ENCODE measurements around the gene RBP7.
"Not testable (repeated sequence)": the region's sequence is repeated elsewhere in the genome, so short reads cannot be mapped to it uniquely, and the experiment has no call there.

The RBP7 gene

DNA sequence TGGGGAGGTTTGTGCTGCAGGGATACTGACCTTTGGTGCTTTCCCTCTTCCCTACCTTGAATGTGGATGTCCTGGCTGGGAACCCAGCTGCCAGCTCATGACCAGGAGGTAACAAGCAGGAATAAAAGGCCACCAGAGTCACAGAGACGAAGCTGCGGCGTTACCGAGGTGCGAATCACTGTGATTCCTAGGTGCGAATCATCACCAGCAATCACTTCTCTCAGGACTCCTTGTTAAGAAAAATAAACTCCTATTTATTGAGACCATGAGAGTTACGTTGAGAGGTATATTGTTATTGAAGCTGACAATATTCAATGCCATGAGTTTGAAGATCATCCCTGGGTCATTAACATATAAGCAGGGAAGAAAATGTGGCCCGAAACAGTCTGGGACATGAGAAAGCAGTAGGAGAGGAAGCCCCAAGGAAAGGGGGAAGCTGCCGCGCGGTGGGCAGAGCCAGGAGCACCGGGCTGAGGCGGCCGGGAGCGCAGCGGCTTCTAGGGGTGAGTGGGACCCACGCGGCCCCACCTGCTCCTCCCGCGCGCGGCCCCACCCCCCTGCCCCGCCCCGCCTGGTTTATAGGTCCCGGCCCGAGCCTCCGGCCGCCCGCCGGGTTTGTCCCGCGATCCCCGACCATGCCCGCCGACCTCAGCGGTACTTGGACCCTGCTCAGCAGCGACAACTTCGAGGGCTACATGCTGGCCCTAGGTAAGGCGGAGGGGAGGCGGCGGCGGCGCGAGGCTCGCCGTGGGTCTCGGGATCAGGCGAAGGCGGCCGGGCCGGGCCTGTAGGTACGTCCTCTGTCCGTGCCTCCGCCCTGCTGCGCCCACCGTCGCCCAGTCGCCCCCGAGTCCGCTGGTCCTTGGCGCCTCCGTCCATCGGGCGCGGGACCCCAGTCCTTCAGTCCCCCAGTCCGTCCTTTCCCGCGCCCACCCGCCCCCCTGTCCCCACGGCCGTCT, at the start of gene RBP7:
Gene RBP7, plus strand, starts transcription at position 605 of the 959 bp plus-strand sequence. Its CDS starts 31 bp downstream, at position 636.
- DNase-seq (ENCODE audit: low read depth, low spot score): no peak

GRCh38 chr1:9957726-9958125, 39.3 kb upstream of the RBP7 start:
- DNase-seq (ENCODE audit: low read depth, low spot score): no peak

- no peak for DNase-seq (ENCODE audit: low read depth, low spot score)
Measured at GRCh38 chr1:9960011-9960410, 37.0 kb upstream of the RBP7 start.

GRCh38 chr1:9960706-9961562, 36.1 kb upstream of the RBP7 start:
- no peak for DNase-seq (ENCODE audit: low read depth, low spot score)

DNA sequence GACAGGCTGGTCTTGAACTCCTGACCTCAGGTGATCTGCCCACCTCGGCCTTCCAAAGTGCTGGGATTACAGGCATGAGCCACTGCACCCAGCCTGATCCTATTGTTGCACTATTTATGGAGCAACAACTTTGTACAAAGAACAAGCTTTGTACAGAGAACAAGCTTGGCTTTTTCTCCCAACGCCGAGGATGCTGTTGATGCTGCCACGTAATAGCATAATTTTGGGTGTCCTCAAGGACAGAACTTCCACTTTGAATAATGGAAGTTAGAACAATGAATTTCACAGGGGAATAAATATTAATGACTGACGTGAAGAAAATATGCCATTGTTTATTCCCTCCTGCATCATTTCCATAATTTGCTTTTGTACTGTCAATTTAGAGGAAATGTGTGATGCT, 12.8 kb upstream of the RBP7 start:
- DNase-seq (ENCODE audit: low read depth, low spot score): no peak

DNA sequence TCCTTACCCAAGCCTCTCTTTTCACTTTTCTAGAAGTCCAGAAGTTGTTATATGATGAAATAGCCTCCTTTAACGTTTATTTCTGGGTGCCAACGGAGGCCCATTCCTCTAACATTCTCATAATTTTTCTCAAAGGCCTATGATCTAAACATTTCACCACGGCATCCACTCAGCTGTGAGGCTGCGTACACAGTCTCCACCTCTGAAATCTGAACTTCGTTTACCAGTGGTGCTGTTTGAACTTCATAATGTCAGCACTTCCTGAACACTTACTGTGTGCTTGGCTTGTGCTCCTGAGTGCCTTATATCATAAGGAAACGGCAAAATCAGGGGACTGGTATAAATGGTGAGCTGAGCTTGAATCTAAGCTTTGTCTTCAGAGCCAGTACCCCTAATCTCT, 12.0 kb upstream of the RBP7 start:
- DNase-seq (ENCODE audit: low read depth, low spot score): no peak

DNA sequence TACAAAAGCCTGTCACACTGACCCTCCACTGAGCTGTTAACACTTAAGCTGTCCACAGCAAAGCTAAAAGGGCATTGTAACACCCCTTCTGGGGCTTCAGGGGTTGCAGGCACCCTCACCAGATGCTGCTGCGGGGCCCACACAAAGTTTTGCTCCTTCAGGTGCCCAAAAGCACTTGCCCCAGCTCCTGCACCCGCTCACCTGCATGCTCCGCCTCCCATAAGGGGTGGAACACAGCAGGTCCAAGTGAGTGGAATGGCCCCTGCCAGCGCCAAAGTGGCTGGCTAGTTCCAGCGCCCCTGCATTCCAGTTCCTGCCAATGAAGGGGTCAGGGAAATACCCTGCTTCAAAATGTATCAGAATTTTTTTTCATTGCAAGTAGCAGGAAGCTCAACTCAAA, 7.3 kb upstream of the RBP7 start:
- DNase-seq (ENCODE audit: low read depth, low spot score): no peak

GRCh38 chr1:9990944-9991343, 6.1 kb upstream of the RBP7 start:
- no peak for DNase-seq (ENCODE audit: low read depth, low spot score)

DNA sequence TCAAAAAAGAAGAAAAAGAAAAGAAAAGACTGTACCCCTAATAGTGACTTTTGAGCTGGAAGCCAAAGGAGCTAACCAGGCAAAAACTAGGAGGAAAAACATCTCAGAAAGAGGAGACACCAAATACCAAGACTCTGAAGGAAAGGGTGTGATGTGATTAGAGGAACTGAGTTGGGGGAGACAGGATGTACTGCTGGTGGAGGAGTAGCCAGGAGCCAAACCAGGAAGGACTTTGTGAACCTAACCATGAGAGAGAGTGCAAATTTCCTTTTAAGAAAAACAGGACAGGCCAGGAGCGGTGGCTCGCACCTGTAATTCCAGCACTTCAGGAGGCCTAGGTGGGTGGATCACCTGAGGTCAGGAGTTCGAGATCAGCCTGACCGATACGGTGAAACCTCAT, 4.1 kb upstream of the RBP7 start:
- DNase-seq (ENCODE audit: low read depth, low spot score): no peak

- DNase-seq (ENCODE audit: low read depth, low spot score): no peak
Measured at GRCh38 chr1:9993561-9994075, 3.4 kb upstream of the RBP7 start.

DNA sequence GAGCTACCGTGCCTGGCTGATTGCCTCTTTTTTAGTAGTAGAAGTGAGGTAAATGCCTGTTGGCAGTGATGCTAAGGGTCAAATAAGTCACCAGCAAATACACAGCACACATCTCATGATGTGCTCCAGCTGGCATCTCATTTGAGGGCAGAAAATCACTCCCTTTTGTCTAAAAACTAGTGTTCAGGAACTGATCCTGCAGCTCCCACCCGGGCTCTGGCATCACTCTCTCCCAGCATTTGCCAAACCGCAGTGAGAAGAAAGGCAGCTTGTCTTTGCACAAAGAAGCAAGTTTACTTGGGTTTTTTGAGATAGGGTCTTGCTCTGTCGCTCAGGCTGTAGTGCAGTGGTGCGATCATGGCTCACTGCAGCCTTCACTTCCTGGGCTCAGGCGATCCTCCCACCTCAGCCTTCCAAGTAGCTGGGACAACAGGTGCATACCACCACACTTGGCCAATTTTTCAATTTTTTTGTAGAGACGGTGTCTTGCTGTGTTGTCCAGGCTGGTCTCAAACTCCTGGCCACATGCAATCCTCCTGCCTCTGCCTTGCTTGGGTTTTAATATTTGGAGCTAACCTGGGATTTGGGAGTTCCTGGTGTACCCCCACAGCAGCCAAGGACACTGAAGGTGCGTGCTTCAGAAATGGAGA, 4.1 kb downstream of the RBP7 start:
- DNase-seq (ENCODE audit: low read depth, low spot score): no peak

DNA sequence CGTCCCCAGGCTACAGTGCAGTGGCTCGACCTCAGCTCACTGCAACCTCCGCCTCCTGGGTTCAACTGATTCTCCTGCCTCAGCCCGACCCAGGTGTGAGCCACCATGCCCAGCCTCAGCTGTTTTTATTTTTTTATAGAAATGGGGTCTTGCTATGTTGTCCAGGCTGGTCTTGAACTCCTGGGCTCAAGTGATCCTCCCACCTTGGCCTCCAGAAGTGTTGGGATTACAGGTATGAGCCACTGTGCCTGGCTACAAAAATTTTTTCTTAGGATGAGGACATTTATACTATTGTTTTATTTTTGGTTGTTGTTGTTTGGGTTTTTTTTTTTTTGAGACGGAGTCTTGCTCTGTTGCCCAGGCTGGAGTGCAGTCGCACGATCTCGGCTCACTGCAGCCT, 8.2 kb downstream of the RBP7 start:
- not testable (repeated sequence) for DNase-seq (ENCODE audit: low read depth, low spot score)

DNA sequence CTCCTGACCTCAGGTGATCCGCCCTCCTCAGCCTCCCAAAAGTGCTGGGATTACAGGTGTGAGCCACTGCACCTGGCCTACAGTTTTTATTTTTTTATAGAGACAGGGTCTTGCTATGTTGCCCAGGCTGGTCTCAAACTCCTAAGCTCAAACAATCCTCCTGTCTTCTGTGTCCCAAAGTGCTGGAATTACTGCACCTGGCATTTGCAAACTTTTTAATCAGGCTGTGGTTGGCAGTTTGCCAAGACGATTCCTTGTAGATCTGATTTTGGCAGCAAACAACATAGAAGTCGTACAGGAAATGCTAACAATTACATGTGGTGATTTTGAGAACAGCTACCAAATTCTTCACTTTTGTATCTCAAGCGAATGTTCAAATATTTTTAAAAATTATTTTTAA, 10.1 kb downstream of the RBP7 start:
- no peak for DNase-seq (ENCODE audit: low read depth, low spot score)

- DNase-seq (ENCODE audit: low read depth, low spot score): no peak
Measured at GRCh38 chr1:10014016-10014415, 17.0 kb downstream of the RBP7 start.

DNA sequence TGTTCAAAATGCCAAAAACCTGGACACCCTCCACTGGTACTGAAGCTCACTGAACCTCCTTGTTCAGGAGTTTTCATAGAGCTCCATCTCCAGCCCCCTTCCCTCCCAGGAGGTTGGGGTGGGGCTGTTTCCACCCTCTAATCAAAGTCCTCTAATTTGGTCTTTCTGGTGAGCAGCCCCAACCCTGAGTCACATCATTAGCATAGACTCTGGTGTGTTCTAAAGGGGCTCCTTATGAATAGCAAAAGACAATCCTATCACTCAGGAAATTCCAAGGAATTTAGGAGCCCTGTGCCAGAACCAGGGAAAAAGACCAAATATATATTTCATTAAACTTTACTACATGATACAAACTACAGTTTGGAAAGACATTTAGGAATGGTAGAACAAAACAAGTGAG, 22.5 kb downstream of the RBP7 start:
- DNase-seq (ENCODE audit: low read depth, low spot score): no peak

- DNase-seq (ENCODE audit: low read depth, low spot score): no peak
Measured at GRCh38 chr1:10020086-10020485, 23.1 kb downstream of the RBP7 start.

DNA sequence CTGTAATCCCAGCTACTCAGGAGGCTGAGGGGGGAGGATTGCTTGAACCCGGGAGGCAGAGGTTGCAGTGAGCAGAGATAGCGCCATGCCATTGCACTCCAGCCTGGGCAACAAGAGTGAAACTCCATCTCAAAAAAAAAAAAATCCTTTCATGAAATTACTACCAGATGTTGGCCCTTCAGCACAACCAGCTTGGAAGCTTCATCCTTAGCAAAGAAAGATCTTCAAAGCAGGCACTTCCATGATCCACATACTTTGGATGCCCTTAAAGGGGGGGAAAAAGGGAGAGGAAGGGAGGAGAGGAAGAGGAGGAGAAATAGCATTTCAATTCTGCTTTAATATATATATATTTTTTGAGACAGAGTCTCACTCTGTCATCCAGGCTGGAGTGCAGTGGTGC, 23.6 kb downstream of the RBP7 start:
- not testable (repeated sequence) for DNase-seq (ENCODE audit: low read depth, low spot score)

- not testable (repeated sequence) for DNase-seq (ENCODE audit: low read depth, low spot score)
Measured at GRCh38 chr1:10021992-10022391, 25.0 kb downstream of the RBP7 start.

GRCh38 chr1:10022656-10023055, 25.6 kb downstream of the RBP7 start:
- DNase-seq (ENCODE audit: low read depth, low spot score): no peak

DNA sequence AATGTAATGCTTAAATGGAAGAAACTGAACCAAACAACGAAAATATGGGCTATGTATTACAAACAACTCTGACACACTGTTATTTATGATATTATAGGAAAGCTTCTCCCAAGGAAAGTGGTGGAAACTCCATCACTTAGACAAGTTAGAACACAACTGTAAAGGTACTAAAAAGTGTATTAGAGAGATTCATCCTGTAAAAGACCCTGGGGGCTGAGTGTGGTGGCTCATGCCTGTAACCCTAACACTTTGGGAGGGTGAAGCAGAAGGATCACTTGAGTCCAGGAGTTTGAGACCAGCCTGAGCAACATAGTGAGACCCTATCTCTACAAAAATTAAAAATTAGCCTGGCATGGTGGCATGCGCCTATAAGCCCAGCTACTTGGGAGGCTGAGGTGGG, 28.3 kb downstream of the RBP7 start:
- DNase-seq (ENCODE audit: low read depth, low spot score): no peak

GRCh38 chr1:10027027-10027426, 30.0 kb downstream of the RBP7 start:
- DNase-seq (ENCODE audit: low read depth, low spot score): no peak

All from activated naive CD8-positive, alpha-beta T cell treated with anti-CD3 and anti-CD28 coated beads, Interleukin-2, amount 50 U/mL, for 16 hours (primary cell).